Mononuclear cell (primary cell): ENCODE measurements around the gene HMMR. TPM values are rescaled to one million over a fixed set of nuclear protein-coding genes. Genes with fewer than 3 reads are reported as not detected.
"Not testable (repeated sequence)": the region's sequence is repeated elsewhere in the genome, so short reads cannot be mapped to it uniquely, and the experiment has no call there.

ENCODE experiments used
- H3K27me3 ChIP-seq: 2 replicates; pipeline ENCODE4 v1.6.0; 2011; ENCODE audit warnings: low read length, control low read depth; ENCODE audit not compliant: insufficient read depth
- H3K4me1 ChIP-seq: 2 replicates; pipeline ENCODE4 v1.5.1; 2011; ENCODE audit warnings: mild to moderate bottlenecking, low read length, control low read depth; ENCODE audit not compliant: insufficient read depth
- H3K4me3 ChIP-seq: 2 replicates; pipeline ENCODE4 v1.5.1; 2011; ENCODE audit warnings: mild to moderate bottlenecking, low read length, moderate library complexity
- H3K9me3 ChIP-seq: 2 replicates; pipeline ENCODE4 v1.5.1; 2011; ENCODE audit warnings: low read depth, mild to moderate bottlenecking, control low read depth, low read length
- total RNA-seq: library from RNA; depleted of rRNA; stranded (reverse); fragments of >200 nt; gene quantifications from one replicate; pipeline ENCODE4 v1.2.3, GENCODE V29; 2012

The HMMR gene
- total RNA-seq, 1 donor: 0.84 TPM

GRCh38 chr5:163509291-163509951 is 49.0 kb downstream of the HMMR start:
- no peaks in the 10 kb centered on the region for H3K27me3 ChIP-seq
- no peak overlapping the region for H3K4me3 ChIP-seq
- no peaks in the 10 kb centered on the region for H3K9me3 ChIP-seq
- peaks cover 38% of the 10 kb centered on the region for H3K4me1 ChIP-seq

- Histone ChIP-seq H3K9me3 (no peaks in the 10 kb centered on the region), H3K4me3 (no peak overlapping the region), H3K4me1 (peaks cover 29% of the 10 kb centered on the region), H3K27me3 (no peaks in the 10 kb centered on the region)
Measured at GRCh38 chr5:163512526-163512925, 52.1 kb downstream of the HMMR start.

GRCh38 chr5:163525096-163525495 is 64.7 kb downstream of the HMMR start:
- no peaks in the 10 kb centered on the region for H3K4me1 ChIP-seq

GRCh38 chr5:163529698-163530097 is 69.3 kb downstream of the HMMR start:
- H3K4me1 ChIP-seq: no peaks in the 10 kb centered on the region
- no peaks in the 10 kb centered on the region for H3K27me3 ChIP-seq
- no peaks in the 10 kb centered on the region for H3K9me3 ChIP-seq
- no peak overlapping the region for H3K4me3 ChIP-seq

More at GRCh38 chr5:163525096-163525495, 64.7 kb downstream of the HMMR start:
- no peaks in the 10 kb centered on the region for H3K27me3 ChIP-seq
- H3K9me3 ChIP-seq: no peaks in the 10 kb centered on the region
- no peak overlapping the region for H3K4me3 ChIP-seq

- Histone ChIP-seq H3K27me3 (no peaks in the 10 kb centered on the region), H3K4me1 (no peaks in the 10 kb centered on the region), H3K9me3 (no peaks in the 10 kb centered on the region), H3K4me3 (no peak overlapping the region)
Measured at GRCh38 chr5:163531272-163531671, 70.8 kb downstream of the HMMR start.

GRCh38 chr5:163532171-163533084 is 72.0 kb downstream of the HMMR start:
- H3K27me3 ChIP-seq: no peaks in the 10 kb centered on the region

GRCh38 chr5:163533223-163533622 is 72.8 kb downstream of the HMMR start:
- no peaks in the 10 kb centered on the region for H3K9me3 ChIP-seq
- H3K27me3 ChIP-seq: no peaks in the 10 kb centered on the region
- H3K4me1 ChIP-seq: no peaks in the 10 kb centered on the region
- no peak overlapping the region for H3K4me3 ChIP-seq

More at GRCh38 chr5:163532171-163533084, 72.0 kb downstream of the HMMR start:
- H3K9me3 ChIP-seq: no peaks in the 10 kb centered on the region
- no peak overlapping the region for H3K4me3 ChIP-seq
- H3K4me1 ChIP-seq: no peaks in the 10 kb centered on the region

- Histone ChIP-seq H3K27me3 (no peaks in the 10 kb centered on the region), H3K4me1 (no peaks in the 10 kb centered on the region), H3K9me3 (no peaks in the 10 kb centered on the region), H3K4me3 (no peak overlapping the region)
Measured at GRCh38 chr5:163534492-163535094, 74.2 kb downstream of the HMMR start.

GRCh38 chr5:163535290-163535689 is 74.9 kb downstream of the HMMR start:
- Histone ChIP-seq H3K4me1 (no peaks in the 10 kb centered on the region), H3K27me3 (peaks cover 5% of the 10 kb centered on the region), H3K9me3 (no peaks in the 10 kb centered on the region), H3K4me3 (no peak overlapping the region)

GRCh38 chr5:163536442-163536841 is 76.0 kb downstream of the HMMR start:
- H3K4me1 ChIP-seq, H3K27me3 ChIP-seq, H3K4me3 ChIP-seq, H3K9me3 ChIP-seq: not testable (repeated sequence)

- no peaks in the 10 kb centered on the region for H3K4me1 ChIP-seq
- no peak overlapping the region for H3K4me3 ChIP-seq
- H3K27me3 ChIP-seq: peaks cover 10% of the 10 kb centered on the region
- no peaks in the 10 kb centered on the region for H3K9me3 ChIP-seq
Measured at GRCh38 chr5:163540696-163541095, 80.3 kb downstream of the HMMR start.

Other genes starting within 250 kb of the HMMR start
- gene CCNG1, start 23.0 kb upstream of the HMMR start, total RNA-seq: 240 TPM
- gene NUDCD2, start 530 bp upstream of the HMMR start, total RNA-seq: 11.4 TPM
- 35.8 TPM for gene MAT2B, start 45.0 kb downstream of the HMMR start, total RNA-seq